ENCODE results near the gene GEN1. TPM values are rescaled to one million over a fixed set of nuclear protein-coding genes. Genes with fewer than 3 reads are reported as not detected.

GEN1 gene
- total and polyA plus RNA-seq, 2 donors from 2014 or later, result 1.4 to 6.2 TPM

DNA sequence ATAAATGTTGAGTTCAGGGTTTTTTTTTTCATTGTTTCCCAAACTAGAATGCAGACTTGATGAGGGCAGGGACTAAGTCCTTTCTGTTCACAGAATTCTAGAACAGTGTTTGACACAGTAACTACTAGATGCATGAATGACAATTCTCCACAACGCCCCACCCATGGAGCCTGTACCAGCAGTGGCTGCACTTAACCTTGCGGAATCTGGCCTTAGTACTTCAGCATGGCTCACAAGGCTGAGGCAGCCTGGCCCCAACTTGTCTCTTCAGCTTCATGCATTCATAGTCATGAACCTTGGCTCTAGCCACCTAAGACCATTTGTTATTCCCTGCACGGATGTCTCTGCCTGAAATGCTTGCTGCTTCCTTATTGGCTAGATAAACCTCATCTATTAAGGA is 32.8 kb downstream of the GEN1 start:
- DNase-seq (no peak), FAIRE-seq (no peak)
- no peaks in the 10 kb centered on the region for H3K27me3 ChIP-seq (ENCODE audit: control insufficient read depth, insufficient read depth, low read length)
- H3K36me3 ChIP-seq (ENCODE audit: control insufficient read depth in 2 of 3, insufficient read depth in 3 of 3, low read length in 3 of 3), result no peaks in the 10 kb centered on the region
- intact Hi-C loops (cut with DNase I), result no loop called here
- no peak overlapping the region for H3K27ac ChIP-seq (ENCODE audit: low read depth in 2 of 2, low read length in 2 of 2)
- H3K4me1 ChIP-seq (ENCODE audit: control insufficient read depth in 2 of 3, insufficient read depth in 2 of 3, low read depth in 1 of 3, low read length in 3 of 3), result no peaks in the 10 kb centered on the region
- no peak overlapping the region for H3K9ac ChIP-seq (ENCODE audit: low read length in 3 of 3)
- no peak overlapping the region for H3K4me3 ChIP-seq (ENCODE audit: low read length in 3 of 3)
- TF ChIP-seq, protein P1, sequence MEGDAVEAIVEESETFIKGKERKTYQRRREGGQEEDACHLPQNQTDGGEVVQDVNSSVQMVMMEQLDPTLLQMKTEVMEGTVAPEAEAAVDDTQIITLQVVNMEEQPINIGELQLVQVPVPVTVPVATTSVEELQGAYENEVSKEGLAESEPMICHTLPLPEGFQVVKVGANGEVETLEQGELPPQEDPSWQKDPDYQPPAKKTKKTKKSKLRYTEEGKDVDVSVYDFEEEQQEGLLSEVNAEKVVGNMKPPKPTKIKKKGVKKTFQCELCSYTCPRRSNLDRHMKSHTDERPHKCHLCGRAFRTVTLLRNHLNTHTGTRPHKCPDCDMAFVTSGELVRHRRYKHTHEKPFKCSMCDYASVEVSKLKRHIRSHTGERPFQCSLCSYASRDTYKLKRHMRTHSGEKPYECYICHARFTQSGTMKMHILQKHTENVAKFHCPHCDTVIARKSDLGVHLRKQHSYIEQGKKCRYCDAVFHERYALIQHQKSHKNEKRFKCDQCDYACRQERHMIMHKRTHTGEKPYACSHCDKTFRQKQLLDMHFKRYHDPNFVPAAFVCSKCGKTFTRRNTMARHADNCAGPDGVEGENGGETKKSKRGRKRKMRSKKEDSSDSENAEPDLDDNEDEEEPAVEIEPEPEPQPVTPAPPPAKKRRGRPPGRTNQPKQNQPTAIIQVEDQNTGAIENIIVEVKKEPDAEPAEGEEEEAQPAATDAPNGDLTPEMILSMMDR (IDR thresholded peaks at IDR 0.05; ENCODE audit: borderline replicate concordance, extremely low read depth, insufficient read depth), result no peak
- no peaks in the 10 kb centered on the region for H3K9me3 ChIP-seq (ENCODE audit: control insufficient read depth in 2 of 3, insufficient read depth in 1 of 3, low read length in 3 of 3)

DNA sequence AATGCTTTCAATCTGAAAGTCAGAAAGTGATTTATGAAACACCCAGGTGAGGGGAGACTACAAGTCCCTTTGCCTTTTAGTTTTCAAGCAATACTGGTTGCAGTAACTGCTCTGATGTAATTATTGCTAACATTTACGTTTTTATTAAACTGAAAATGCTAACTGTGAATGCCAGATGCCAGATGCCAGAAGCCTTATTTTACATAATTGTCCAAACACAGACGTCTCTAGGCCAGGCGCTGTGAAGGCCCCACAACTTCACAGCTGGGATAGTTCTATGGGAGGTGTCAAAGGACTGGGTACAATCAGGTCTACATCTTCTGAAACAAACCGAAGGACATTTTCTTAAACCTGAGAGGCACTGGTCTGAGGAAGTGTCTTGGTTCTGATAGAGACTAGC is 34.8 kb downstream of the GEN1 start:
- intact Hi-C loops (cut with DNase I), result no loop called here
- no peaks in the 10 kb centered on the region for H3K9me3 ChIP-seq (ENCODE audit: control insufficient read depth in 2 of 3, insufficient read depth in 1 of 3, low read length in 3 of 3)
- no peaks in the 10 kb centered on the region for H3K4me1 ChIP-seq (ENCODE audit: control insufficient read depth in 2 of 3, insufficient read depth in 2 of 3, low read depth in 1 of 3, low read length in 3 of 3)
- H3K9ac ChIP-seq (ENCODE audit: low read length in 3 of 3), result no peak overlapping the region
- FAIRE-seq, result no peak
- H3K36me3 ChIP-seq (ENCODE audit: control insufficient read depth in 2 of 3, insufficient read depth in 3 of 3, low read length in 3 of 3), result no peaks in the 10 kb centered on the region
- H3K4me3 ChIP-seq (ENCODE audit: low read length in 3 of 3), result no peak overlapping the region
- no peaks in the 10 kb centered on the region for H3K27me3 ChIP-seq (ENCODE audit: control insufficient read depth, insufficient read depth, low read length)
- TF ChIP-seq, protein P1 (IDR thresholded peaks at IDR 0.05; ENCODE audit: borderline replicate concordance, extremely low read depth, insufficient read depth), result no peak
- H3K27ac ChIP-seq (ENCODE audit: low read depth in 2 of 2, low read length in 2 of 2), result no peak overlapping the region
- DNase-seq, result no peak

DNA sequence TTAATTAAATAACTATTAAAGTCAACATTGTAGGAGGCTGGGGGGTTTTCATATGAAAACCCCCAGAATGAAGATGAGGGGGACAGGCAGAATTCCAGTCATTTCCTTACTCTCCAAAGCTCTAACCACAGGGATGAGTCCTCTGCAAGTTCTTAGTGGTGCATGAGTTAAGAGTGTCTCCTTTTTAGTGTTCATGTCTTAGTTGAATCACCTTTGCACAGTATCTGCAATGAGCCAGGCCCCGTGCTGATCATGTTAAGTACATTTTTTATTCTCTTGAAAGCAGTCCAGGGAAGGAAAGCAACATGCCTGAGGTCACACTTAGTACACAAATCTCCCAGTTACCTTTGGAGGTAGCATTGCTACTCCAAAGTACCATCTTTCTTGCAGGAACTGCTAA is 36.6 kb downstream of the GEN1 start:
- H3K27ac ChIP-seq (ENCODE audit: low read depth in 2 of 2, low read length in 2 of 2), result no peak overlapping the region

More for the DNA sequence above, 36.6 kb downstream of the GEN1 start:
- Histone ChIP-seq H3K36me3 (ENCODE audit: control insufficient read depth in 2 of 3, insufficient read depth in 3 of 3, low read length in 3 of 3) (no peaks in the 10 kb centered on the region), H3K9ac (ENCODE audit: low read length in 3 of 3) (no peak overlapping the region), H3K4me3 (ENCODE audit: low read length in 3 of 3) (no peak overlapping the region), H3K27me3 (ENCODE audit: control insufficient read depth, insufficient read depth, low read length) (no peaks in the 10 kb centered on the region), H3K9me3 (ENCODE audit: control insufficient read depth in 2 of 3, insufficient read depth in 1 of 3, low read length in 3 of 3) (no peaks in the 10 kb centered on the region), H3K4me1 (ENCODE audit: control insufficient read depth in 2 of 3, insufficient read depth in 2 of 3, low read depth in 1 of 3, low read length in 3 of 3) (no peaks in the 10 kb centered on the region)
- DNase-seq (no peak), FAIRE-seq (no peak)
- intact Hi-C loops (cut with DNase I), result no loop called here
- TF ChIP-seq, protein P1 (IDR thresholded peaks at IDR 0.05; ENCODE audit: borderline replicate concordance, extremely low read depth, insufficient read depth), result no peak

Measured in kidney (tissue), 14 donors.